ENCODE measurements around the gene COQ8A.

The COQ8A gene

GRCh38 chr1:226940029-226940805 is at the start of gene COQ8A:
Gene COQ8A (plus strand): TSS chr1:226940294. CDS start chr1:226961386, 21,092 bp downstream.
- DNase-seq: peak; percentile 97 to 98

GRCh38 chr1:226890331-226891108 is 49.6 kb upstream of the COQ8A start:
- DNase-seq: no peak

GRCh38 chr1:226891346-226891745 is 48.7 kb upstream of the COQ8A start:
- DNase-seq: no peak

GRCh38 chr1:226891846-226892523 is 48.1 kb upstream of the COQ8A start:
- no peak for DNase-seq

- DNase-seq: no peak
These were observed 47.6 kb upstream of the COQ8A start for GRCh38 chr1:226892524-226892875.

GRCh38 chr1:226893936-226894335 is 46.2 kb upstream of the COQ8A start:
- DNase-seq: no peak

- no peak for DNase-seq
These were observed 45.3 kb upstream of the COQ8A start for GRCh38 chr1:226894826-226895225.

- DNase-seq: no peak
These were observed 44.5 kb upstream of the COQ8A start for GRCh38 chr1:226895644-226896043.

GRCh38 chr1:226898246-226898645 is 41.8 kb upstream of the COQ8A start:
- DNase-seq: no peak

- no peak for DNase-seq
These were observed 38.7 kb upstream of the COQ8A start for GRCh38 chr1:226901421-226901820.

- no peak for DNase-seq
These were observed 37.5 kb upstream of the COQ8A start for GRCh38 chr1:226902601-226903000.

GRCh38 chr1:226903819-226904716 is 36.0 kb upstream of the COQ8A start:
- DNase-seq: no peak

GRCh38 chr1:226904772-226905171 is 35.3 kb upstream of the COQ8A start:
- no peak for DNase-seq

GRCh38 chr1:226908419-226908818 is 31.7 kb upstream of the COQ8A start:
- no peak for DNase-seq

GRCh38 chr1:226908913-226909312 is 31.2 kb upstream of the COQ8A start:
- no peak for DNase-seq

GRCh38 chr1:226912587-226913176 is 27.4 kb upstream of the COQ8A start:
- peak; percentile 35 to 46 for DNase-seq

GRCh38 chr1:226915672-226915995 is 24.5 kb upstream of the COQ8A start:
- DNase-seq: no peak

GRCh38 chr1:226916497-226916896 is 23.6 kb upstream of the COQ8A start:
- DNase-seq: no peak

- DNase-seq: no peak
These were observed 20.5 kb upstream of the COQ8A start for GRCh38 chr1:226919587-226919986.

- no peak for DNase-seq
These were observed 20.1 kb upstream of the COQ8A start for GRCh38 chr1:226919995-226920394.

GRCh38 chr1:226920446-226920894 is 19.6 kb upstream of the COQ8A start:
- DNase-seq: no peak

- no peak for DNase-seq
These were observed 18.6 kb upstream of the COQ8A start for GRCh38 chr1:226921504-226921903.

All from activated CD4-positive, alpha-beta T cell treated with anti-CD3 and anti-CD28 coated beads, Interleukin-2, amount 50 U/mL, for 48 hours (primary cell).